ENCODE results near the gene SH3BGR.

DNA sequence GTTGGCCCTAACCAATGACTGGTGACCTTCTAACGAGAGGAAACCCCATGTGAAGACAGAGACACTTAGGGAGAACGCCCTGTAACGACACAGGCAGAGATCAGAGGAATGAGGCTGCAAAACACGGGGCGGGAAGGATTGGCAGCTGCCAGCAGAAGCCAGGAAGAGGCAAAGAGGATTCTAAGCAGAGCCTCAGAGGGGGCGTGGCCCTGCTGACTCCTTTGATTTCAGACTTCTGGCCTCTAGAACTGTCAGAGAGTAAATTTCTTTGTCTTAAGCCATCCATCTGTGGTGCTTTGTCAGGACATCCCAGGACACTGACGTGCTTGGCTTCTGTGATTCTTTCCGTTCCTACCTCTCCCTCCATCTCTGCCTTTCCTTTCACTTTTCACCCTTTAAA lies 79.3 kb downstream of the SH3BGR start:
- no peak for TF ChIP-seq CTCF (IDR thresholded peaks at IDR 0.05; ENCODE audit: extremely low read depth in 1 of 2, insufficient read depth in 1 of 2, low read depth in 1 of 2, low read length in 2 of 2)
- TF ChIP-seq POLR2A (IDR thresholded peaks at IDR 0.05; ENCODE audit: low read depth, low read length), result no peak
- no peak for TF ChIP-seq JUN (IDR thresholded peaks at IDR 0.05; ENCODE audit: borderline replicate concordance, insufficient read depth, insufficient read length, low read depth)
- no peak for TF ChIP-seq FOS (IDR thresholded peaks at IDR 0.05; ENCODE audit: borderline replicate concordance, insufficient read depth, low read length)
- no peak for TF ChIP-seq EZH2 (IDR thresholded peaks at IDR 0.05; ENCODE audit: borderline replicate concordance, low read depth, low read length, severe bottlenecking)
- no peak for TF ChIP-seq POLR2AphosphoS5 (IDR thresholded peaks at IDR 0.05; ENCODE audit: insufficient read depth, low read depth, low read length)
- TF ChIP-seq MYC (IDR thresholded peaks at IDR 0.05; ENCODE audit: low read depth, low read length), result no peak
- TF ChIP-seq MAX (IDR thresholded peaks at IDR 0.05; ENCODE audit: insufficient read depth, insufficient read length), result no peak
- TF ChIP-seq GATA2 (IDR thresholded peaks at IDR 0.05; ENCODE audit: insufficient read depth, insufficient read length, low read depth, low read length), result no peak

All from endothelial cell of umbilical vein (primary cell).